Dedifferentiated amniotic fluid mesenchymal stem cell (primary cell): Measurements from ENCODE around the gene ENC1.

Experiments
- DNase-seq: peaks from one replicate; pipeline ENCODE4 v3.0.0-alpha.2; 2016; ENCODE audit errors: extremely low spot score

The ENC1 gene

DNA sequence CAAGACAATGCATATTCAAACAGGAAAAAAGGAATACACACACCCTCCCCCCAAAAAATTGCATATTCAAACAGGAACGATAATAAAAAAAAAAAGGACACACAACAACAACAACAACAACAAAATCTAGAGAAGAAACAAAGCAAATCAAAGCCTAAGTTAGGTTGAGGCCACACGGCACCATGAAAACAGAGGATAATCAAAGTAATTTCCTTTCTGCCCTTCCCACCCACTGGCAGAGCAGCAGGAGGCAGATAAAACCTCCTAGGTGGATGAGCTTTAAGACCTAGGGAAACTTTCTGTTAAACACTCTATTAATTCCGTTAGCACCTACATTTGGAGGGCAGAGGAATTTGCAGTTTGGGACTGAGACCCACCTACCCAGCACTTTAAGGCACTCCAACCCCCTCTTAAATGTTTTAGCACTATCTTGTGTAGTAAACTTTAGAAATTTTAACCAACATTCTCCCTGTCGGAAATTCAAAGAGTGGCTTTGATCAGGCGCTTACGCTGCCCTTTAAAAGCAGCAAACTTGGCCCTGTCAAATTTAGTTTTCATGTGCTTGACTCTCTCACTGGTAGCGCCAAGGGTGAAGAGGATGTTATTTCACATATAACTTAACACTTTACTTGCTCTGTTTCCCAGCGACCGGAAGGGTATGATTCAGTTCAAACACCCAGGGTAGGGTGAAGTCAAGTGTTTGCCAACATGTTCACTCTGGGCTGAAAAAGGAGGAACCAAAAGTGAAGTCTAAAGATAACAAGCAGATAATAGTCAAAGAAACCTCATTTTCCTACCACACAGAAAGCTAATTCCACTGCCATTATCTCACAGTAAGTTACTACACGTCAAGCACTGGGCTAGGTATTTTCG is 9.2 kb downstream of the ENC1 start:
- DNase-seq: no peak

DNA sequence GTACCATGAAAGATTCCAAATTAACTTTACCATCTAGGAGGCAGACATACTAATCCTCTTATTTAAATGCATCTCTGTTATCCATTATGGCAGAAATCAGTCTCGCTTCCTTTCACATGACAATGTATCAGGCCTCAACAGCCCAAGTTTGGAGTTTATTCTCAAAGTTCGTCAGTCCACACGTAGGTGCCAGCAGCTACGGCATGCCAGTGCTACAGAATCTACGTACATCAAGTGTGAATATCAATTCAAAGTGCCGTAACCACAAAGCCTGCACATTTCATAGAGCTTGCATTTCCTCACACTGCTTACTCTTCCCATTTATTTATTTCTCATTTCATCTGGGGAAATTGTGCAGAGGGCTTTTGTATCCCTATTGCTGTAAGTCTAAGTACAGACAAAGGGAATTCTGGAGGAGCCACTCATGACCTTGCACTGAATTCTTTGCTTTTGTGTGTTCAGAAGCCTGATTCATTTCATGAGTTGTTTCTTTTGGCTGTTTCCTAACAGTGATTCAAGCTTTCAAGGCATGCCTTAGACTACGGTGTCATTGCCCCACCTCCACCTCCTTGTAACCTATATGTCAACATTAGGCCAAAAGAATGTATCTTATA is 10.0 kb downstream of the ENC1 start:
- DNase-seq: peak; percentile 61

DNA sequence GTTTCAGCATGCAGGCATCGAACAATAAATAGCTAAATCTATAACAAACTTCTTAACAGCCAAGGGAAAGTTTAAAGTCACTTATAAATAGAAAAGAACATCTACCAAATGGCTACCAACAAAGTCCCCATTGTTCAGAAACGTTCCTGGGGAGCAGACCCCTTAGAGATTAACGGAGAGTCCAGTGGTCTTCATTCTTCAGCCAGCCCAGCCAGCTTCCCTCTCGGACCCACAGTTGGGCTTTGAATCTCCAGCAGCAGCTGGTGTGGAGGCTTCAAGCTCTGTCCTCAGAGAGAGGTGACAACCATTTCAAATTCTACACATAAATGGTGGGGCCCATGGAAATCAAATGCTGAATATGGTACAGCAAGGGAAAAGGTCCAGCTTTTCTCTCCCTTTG is 11.2 kb downstream of the ENC1 start:
- no peak for DNase-seq

DNA sequence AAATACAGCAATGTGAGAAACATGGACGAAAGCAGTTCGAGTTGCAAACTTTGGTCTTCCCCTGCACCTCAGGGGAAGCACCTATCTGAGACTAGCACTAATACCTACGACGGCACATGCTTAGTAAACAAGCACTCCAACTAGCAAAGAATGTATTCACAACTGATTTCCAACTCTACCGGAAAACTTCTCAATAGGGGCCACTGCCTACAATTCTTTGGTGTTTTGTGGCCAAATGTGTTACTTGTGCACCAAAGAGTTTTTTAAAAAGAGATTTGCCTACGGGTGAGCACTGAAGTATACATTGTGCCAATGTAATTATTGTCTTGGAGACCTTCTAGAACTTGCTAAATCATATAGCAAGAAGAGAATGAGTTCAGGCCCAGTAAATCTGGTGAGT is 12.2 kb downstream of the ENC1 start:
- DNase-seq: no peak

DNA sequence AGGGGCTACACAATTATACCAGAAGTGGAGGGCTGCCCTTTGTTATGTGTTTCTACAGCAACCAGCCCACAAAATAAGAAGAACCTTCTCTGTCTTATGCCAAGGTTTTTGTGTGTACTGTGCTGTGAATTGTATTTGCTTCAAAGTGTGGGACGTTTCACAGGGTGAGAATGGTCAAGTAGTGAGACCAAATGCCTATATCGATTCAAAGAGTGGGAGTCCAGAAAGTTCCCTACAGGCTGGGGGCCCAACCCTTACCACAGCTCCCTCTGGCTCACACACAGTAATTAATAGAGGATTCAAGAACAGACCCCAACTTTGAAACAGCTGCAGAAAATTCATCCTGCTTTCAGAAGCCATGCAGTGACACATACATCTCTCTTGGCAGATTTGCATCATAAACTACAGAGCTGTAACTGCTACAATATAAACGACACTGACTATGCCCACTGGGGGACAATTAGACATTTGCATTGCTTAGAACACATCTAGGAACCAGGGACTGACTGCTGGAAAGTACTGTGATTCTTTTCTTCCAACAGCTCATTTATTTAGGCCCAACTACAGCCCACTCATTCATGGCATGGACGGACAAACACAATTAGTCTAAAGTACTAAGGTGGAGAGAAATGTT is 12.8 kb downstream of the ENC1 start:
- no peak for DNase-seq

DNA sequence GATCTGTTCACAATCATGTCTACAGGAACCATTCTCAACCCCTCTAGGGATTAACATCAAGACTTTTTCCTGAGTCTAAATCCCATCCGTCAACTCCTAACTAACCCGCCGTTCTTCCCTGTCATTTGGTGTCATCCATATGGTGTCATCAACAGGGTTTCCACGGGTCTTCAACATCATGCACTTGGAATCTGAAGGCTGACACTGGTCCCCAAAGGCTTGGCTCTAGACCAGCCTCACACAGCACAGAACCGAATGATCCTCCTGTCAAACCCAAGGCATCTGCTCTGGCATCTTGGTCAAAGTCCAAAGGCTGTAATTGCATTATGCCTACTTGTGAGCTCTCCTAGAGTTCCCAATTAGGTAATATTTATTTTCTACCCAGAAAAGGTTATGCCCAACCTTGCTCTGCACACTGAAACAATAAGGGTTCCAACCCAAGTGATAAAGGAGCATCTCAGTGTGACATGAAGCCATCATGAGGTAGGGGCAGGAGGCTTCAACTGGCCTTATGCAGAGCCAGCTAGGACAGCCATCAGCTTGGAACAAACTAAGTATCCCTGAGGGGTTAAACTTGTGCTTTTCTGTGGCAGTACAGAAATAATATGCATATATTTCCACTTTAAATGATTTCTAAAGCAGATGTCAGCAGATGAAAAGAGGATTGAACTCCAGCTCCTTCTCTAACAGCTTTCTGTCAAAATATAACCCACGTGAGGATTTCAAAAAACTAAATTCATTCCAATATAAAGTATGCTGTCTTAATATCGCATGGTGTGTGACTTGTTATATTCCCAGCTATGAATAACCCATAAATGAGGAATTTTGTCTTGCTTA is 13.9 kb downstream of the ENC1 start:
- no peak for DNase-seq

DNA sequence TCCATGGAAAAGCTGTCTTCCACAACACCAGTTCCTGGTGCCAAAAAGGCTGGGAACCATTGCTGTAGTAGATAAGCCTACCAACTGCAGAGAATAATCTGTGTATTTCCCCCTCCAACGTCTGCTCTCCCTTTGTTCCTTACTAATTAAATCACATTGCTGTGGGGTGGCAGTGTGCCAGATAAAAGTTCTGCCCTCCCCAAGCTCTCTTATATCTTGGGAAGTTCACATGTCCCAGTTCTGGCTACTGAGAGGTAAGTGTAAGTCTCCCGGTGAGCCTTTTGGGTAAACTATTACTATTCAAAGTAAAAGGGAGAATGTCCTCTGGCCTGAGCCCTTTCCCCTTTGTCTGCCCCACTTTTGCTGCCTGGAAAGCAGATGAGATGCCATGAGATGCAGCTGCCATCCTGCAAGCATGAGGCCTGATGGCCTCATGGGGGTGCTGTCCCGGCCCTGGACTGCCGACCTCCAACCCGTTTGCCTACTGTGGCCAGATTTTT is 14.7 kb downstream of the ENC1 start:
- DNase-seq: no peak

DNA sequence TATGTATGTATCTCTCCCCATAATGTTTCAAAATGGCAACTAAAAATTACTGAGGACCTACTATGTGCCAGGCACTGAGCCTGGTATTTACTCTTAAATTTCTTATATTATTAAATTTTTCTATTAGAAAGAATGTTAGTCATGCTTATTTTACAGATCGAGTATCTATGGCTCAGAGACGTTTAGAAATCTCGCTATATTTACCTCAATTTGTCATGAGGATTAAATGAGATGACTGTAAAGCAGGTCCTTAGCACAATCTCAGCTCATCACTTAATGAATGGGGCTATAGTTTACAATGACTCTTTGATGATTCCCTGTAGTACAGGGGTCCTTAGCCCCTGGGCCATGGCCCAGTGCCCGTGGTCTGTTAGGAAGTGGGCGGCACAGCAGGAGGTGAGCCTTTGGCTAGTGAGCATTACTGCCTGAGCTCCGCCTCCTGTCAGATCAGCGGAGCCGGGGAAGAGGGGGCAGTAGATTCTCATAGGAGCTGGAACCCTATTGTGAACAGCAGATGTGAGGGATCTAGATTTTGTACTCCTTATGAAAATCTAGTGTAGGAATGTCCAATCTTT is 15.5 kb downstream of the ENC1 start:
- DNase-seq: no peak

DNA sequence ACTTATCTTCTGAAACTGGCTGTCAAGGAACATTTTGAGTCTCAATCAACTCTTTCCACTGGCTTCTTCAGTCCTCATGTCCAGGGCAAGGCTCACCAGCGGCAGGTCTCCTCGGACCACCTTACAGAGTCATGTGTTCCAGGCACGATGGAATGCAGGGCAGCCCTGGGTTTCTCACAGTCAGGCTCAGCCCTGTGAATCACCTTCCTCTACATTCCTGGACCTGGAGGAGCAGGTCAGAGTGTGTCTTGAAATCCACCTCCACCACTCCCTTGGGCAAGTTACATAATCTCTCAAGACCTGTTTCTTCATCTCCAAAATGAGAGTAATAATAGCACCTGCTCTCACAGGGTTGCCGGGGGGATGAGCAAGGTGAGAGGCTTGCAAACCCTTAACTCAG is 16.0 kb downstream of the ENC1 start:
- no peak for DNase-seq

DNA sequence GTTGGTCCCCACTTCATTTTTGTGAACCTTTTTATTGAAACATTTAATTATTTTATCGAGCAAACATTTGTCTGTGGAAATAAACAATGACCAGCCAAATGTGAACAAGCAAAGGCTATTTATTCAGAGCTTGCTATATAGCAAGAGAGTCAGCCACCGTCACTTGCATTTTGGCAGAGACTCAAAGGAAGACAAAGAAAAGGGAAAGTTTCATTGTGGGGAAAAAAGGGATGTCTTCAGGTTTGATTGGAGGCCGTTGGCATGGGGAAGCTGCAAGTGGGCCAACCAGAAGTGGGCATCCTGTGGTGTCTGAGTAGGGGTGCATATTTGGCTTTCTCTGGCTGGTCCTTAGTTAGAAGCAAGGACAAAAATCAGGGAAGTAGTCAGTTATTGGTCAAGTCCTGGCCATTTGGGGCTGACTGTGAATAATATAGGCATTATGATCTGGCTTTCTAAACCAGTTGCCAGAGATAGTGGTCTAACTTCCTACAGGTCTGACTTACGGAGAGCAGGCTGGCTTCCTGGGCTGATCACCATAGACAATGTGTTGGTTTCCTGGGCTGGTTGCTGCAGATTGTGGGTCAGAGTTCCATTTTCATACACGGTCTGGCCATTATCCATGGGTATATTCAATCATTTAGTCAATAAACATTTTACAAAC is 16.6 kb downstream of the ENC1 start:
- no peak for DNase-seq

DNA sequence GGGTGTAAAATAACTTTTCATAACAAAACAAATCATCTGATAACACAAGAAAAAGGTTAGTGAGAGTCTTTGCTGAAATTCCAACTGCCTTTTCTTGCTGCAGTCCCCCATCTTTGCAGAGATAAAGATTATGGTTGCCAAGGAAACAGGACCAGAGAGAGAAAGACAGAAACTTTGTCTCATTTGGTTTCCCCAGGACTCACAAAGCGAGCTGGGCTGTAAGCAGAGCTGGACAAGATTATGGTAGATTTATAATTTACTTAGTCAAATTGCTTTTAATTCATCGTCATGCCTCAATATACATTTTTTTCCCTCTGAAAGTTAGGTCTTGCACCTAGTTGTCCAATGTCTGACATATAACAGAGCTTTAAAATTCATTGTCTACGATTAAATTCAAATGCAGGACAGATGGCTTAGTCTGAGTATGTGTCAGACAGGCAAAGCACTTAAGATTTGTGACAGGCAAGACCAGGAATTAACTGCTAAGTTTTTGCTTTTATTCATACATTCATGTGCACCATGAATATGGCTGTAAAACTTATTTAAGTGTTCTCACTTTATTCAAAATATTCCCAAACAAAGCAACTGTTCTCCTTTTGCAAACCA is 17.4 kb downstream of the ENC1 start:
- DNase-seq: no peak

DNA sequence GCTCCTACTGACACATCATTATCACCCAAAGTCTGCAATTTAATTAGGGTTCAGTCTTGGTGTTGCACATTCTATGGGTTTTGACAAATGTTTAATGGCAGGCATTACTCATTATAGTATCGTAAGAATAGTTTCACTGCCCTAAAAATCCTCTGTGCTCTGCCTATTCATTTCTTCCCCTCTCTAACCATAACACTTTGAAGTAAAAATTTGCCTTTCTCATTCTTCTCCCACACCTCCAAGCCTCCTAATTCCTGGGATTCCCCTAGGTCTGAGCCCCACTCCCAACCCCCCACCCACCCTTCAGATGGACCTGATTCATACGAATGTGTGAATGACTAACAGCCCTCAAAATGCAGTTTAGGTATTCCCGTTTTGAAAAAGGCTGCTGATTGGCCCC is 18.4 kb downstream of the ENC1 start:
- no peak for DNase-seq

DNA sequence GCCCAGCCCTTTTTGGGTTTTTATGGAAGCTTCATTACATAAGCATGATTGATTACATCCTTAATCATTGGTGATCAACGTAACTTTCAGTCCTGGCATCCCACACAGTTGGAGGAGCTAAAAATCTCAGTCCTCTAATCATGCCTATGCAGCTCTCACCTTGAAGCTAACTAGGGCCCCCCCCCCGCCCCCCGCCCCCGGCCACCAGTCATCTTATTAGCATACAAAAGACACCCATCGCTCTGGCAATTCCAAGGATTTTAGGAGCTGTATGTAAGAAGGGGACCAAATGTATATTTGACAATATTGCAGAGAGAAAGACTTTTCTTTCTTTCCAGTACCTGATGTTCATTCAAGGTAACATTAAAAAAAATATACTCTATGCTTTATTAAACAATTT is 19.0 kb downstream of the ENC1 start:
- DNase-seq: no peak

DNA sequence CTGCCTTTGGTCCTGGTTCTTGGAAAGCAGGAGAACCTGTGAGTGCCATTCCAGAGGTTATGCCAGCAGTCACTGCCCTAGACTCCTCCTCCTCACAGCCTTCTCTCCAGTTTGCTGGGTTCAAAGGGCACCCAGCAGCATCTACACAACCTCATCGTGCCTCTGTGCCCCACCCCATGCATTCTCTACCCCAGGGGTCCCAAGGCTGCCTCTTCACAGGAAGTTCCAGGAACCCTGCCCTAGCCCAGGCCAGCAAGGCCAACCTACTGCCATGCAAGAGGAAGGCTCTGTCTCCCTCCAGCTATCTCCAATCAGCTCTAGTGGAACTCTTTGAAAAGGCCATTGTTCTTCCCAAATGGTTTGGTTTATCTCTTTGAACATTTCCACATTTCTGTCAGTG is 21.2 kb downstream of the ENC1 start:
- no peak for DNase-seq

DNA sequence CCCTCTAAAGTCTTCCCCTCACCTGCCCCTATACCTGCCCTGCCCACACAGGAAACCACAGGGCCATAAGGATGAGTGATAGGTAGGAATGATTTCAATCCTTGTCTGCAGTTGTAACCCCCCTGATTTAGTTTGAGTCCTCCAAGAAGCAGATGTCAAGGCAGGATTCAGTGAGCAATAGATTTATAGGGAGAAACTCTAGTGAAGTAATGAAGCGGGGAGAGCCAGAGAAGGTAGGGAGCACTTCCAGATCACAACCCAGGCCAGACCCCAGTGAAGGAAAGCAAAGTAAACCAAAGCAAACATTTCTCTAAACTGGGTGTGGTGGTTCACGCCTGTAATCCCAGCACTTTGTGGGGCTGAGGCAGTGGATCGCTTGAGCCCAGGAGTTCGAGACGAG is 22.4 kb downstream of the ENC1 start:
- no peak for DNase-seq

DNA sequence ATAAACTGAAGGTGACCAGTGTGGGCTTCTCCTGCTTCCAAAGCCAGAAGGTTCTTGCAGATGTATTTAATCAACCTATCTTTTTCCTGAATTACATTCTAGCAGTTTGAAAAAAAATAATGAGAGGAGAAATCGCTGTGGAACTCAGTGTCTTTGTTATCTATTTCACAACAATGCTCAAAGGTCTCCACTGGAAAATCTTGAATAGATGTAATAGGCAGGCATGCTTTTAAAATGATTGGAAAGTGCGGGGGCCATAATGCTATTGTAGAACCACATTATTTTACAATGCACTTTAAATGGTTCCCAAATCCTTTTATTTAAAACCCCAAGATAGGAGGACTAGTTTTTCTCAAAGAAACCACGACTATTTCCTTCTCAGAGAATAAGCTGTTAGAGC is 23.3 kb downstream of the ENC1 start:
- no peak for DNase-seq

DNA sequence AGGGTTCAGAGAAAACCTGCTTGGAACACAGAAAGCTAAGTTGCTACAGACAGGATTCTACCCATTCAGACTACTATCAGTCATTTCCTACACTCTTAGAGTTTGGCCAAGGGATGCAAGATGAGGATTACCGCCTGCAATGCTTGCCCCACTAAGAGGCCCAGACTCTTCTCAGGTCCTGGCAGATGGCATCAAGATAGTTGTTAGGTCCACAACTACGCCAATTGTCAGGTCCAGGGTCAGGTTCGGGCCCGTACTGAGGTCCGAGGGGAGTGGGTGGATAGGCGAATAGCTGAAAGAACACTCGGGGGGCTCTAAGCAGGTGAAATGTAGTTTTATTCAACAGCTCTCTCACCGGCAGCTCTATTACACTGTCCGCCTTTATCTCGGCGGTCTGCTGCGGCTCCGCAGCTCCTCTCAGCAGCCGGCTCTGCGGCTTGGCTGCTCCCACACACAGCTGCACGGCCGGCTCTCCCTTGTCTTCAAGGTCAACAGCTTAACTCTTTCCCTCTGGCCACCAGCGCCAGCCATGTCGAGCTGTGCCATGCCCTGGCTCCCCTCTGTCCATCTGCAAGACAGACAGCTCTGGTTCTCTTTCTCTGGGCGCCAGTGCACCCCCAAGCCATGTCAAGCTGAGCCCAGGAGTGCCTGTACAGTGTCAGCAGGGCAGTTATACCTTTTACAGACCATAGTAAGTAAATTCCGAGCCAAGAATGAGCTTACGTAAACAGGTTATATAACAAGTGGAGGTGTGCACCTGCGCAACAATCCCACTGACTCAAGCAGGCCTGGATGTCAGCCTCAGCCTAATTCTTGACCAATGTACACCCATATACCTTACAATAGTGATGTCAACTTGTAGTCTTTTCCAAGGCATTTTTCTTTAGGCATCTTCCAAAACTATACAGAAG is 24.0 kb downstream of the ENC1 start:
- DNase-seq: no peak

DNA sequence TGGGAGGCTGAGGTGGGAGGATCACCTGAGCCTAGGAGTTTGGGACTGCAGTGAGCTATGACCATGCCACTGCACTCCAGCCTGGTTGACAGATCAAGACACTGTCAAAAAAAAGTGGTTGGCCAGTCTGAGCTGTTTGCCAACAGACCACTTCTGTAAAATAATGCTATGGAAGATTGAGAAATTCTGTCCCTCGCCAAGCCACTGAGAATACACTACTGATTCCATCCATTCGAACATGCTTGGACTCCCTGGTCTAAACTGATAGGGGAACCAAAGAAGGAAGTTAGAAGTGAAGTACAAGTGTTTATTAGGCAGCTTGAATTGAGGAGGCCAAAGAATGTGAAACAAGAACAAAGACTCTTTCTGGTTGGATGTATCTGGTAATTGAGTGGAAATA is 27.2 kb downstream of the ENC1 start:
- no peak for DNase-seq

DNA sequence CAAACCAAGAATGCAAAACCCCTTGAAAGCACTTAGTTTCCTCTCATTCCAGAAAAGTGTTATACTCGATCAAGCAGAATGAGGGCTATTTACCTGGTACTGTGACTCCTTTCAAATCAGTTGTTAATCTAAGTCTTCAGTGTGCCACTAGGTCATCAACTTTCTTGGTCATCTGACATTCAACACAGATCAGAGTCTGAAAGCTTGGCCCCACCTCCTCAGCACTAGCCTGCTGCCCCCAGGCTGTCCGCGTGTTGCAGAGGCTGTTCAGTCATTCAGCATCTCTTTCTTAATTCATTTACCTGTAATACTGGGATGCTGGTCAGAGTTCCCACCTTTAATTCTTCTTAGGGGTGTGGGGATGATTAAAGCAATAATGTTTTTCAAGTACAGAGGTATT is 28.5 kb downstream of the ENC1 start:
- DNase-seq: no peak
